Ishikawa (cell line): ENCODE results near the gene FKBP11.

Experiments
- CEBPB ChIP-seq: IDR thresholded peaks from 2 replicates; pipeline ENCODE4 v1.6.1; 2012
- CREB1 ChIP-seq: IDR thresholded peaks from 2 replicates; pipeline ENCODE4 v1.6.1; 2012; ENCODE audit warnings: low read depth
- EGR1 ChIP-seq: IDR thresholded peaks from 2 replicates; pipeline ENCODE4 v1.6.1; 2012
- EP300 ChIP-seq: IDR thresholded peaks from 2 replicates; pipeline ENCODE4 v1.6.1; 2012; ENCODE audit warnings: borderline replicate concordance
- FOXM1 ChIP-seq: IDR thresholded peaks from 2 replicates; pipeline ENCODE4 v1.6.1; 2012; ENCODE audit warnings: low read depth, borderline replicate concordance
- NFIC ChIP-seq: IDR thresholded peaks from 2 replicates; pipeline ENCODE4 v1.6.1; 2012
- RAD21 ChIP-seq: IDR thresholded peaks from 2 replicates; pipeline ENCODE4 v1.6.1; 2012; ENCODE audit warnings: low read depth
- TAF1 ChIP-seq: IDR thresholded peaks from 2 replicates; pipeline ENCODE4 v1.6.1; 2012; ENCODE audit warnings: low read depth, mild to moderate bottlenecking
- TCF12 ChIP-seq: IDR thresholded peaks from 2 replicates; pipeline ENCODE4 v1.6.1; 2012; ENCODE audit warnings: low read depth
- TEAD4 ChIP-seq: IDR thresholded peaks from 2 replicates; pipeline ENCODE4 v1.6.1; 2012
- YY1 ChIP-seq: IDR thresholded peaks from 2 replicates; pipeline ENCODE4 v1.6.1; 2012; ENCODE audit warnings: low read depth
- ZBTB7A ChIP-seq: IDR thresholded peaks from 2 replicates; pipeline ENCODE4 v1.6.1; 2012; ENCODE audit warnings: low read depth
- TF ChIP-seq, protein P1 (sequence below): IDR thresholded peaks from 2 replicates; pipeline ENCODE4 v1.6.1; 2012
- TF ChIP-seq, protein P2 (sequence below): IDR thresholded peaks from 2 replicates; pipeline ENCODE4 v1.6.1; 2012
- TF ChIP-seq, protein P3 (sequence below): IDR thresholded peaks from 2 replicates; pipeline ENCODE4 v1.6.1; 2012; ENCODE audit warnings: low read depth, mild to moderate bottlenecking

Gene FKBP11

GRCh38 chr12:48936379-48936979 is 11.2 kb upstream of the FKBP11 start:
- peak; percentile 66 for TF ChIP-seq RAD21
- TF ChIP-seq, protein P1, sequence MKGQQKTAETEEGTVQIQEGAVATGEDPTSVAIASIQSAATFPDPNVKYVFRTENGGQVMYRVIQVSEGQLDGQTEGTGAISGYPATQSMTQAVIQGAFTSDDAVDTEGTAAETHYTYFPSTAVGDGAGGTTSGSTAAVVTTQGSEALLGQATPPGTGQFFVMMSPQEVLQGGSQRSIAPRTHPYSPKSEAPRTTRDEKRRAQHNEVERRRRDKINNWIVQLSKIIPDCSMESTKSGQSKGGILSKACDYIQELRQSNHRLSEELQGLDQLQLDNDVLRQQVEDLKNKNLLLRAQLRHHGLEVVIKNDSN = no peak

DNA sequence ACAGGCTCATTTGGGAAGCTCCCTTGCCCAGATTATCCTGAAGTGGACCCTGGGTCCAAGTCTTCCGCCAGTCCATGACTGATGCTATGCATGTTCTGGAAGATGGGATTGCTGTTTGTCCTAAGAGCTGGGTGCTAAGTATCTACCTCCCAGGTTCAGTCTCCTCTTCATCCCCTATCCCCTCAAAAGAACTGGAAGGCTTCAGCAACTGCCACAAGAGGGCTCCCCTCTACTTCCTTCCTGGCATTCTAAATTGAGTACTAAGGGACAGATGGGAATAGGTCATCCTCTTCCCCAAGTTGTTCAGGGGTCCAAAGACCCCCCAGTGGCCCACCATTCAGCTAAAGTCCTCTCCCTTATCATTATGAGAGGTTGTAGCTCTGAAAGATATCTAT is 9.0 kb upstream of the FKBP11 start:
- TF ChIP-seq CREB1 (no peak), ZBTB7A (no peak), EGR1 (no peak), RAD21 (peak; percentile 53)

DNA sequence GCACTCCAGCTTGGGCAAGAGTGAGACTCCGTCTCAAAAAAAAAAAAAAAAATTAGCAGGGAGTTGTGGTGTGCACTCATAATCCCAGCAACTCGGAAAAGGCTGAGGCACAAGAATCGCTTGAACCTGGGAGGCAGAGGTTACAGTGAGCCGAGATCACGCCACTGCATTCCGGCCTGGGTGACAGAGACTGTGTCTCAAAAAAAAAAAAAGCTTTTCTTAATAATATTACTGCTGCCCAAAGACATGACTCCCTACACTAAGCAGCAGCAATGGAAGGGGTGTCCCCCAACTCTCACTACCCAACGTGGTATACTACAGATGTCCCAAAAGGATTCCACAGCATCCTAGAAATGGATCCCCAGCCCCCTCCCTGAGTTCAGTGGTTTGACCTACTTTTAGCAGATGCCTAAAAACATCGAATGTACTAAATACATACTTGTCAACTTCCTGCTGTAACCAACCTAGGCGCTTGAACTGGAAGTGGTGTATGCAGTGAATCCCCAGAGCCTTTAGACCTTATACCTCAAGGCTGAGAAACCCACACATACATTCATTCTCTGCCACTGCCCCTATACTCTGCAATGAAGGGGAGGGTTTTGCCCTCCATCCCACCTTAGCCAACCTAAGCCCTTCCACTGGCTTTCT is 8.5 kb upstream of the FKBP11 start:
- TF ChIP-seq, protein P2, sequence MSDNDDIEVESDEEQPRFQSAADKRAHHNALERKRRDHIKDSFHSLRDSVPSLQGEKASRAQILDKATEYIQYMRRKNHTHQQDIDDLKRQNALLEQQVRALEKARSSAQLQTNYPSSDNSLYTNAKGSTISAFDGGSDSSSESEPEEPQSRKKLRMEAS = no peak
- TF ChIP-seq TCF12 (no peak), EGR1 (no peak), CEBPB (no peak)

DNA sequence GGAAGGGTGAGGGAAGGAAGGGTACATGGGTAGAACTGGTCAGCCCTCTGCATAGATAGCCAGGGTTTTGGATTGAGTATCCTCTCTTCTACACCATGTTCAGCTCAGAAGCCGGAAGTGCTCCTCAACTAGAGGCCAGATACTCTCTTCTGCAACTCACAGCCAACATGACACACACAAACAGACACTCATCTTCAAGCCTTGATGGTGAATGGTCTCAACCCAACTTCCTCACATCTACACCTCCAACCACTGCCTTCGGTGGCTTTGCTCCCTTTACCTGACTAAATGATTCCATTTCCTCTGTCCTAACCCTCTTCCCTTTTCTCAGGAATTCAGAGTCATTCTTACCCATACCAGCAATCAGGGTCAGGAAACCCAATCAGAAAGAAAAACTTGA is 7.6 kb upstream of the FKBP11 start:
- no peak for TF ChIP-seq CEBPB
- TF ChIP-seq RAD21 = no peak
- TF ChIP-seq, protein P1 = no peak
- no peak for TF ChIP-seq TCF12
- TF ChIP-seq CREB1 = no peak
- TF ChIP-seq EP300 = no peak
- TF ChIP-seq TAF1 = no peak
- TF ChIP-seq, protein P2 = no peak
- TF ChIP-seq, protein P3, sequence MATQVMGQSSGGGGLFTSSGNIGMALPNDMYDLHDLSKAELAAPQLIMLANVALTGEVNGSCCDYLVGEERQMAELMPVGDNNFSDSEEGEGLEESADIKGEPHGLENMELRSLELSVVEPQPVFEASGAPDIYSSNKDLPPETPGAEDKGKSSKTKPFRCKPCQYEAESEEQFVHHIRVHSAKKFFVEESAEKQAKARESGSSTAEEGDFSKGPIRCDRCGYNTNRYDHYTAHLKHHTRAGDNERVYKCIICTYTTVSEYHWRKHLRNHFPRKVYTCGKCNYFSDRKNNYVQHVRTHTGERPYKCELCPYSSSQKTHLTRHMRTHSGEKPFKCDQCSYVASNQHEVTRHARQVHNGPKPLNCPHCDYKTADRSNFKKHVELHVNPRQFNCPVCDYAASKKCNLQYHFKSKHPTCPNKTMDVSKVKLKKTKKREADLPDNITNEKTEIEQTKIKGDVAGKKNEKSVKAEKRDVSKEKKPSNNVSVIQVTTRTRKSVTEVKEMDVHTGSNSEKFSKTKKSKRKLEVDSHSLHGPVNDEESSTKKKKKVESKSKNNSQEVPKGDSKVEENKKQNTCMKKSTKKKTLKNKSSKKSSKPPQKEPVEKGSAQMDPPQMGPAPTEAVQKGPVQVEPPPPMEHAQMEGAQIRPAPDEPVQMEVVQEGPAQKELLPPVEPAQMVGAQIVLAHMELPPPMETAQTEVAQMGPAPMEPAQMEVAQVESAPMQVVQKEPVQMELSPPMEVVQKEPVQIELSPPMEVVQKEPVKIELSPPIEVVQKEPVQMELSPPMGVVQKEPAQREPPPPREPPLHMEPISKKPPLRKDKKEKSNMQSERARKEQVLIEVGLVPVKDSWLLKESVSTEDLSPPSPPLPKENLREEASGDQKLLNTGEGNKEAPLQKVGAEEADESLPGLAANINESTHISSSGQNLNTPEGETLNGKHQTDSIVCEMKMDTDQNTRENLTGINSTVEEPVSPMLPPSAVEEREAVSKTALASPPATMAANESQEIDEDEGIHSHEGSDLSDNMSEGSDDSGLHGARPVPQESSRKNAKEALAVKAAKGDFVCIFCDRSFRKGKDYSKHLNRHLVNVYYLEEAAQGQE = no peak
- no peak for TF ChIP-seq NFIC
- TF ChIP-seq TEAD4 = no peak
- TF ChIP-seq FOXM1 = no peak
- no peak for TF ChIP-seq YY1
- TF ChIP-seq ZBTB7A = no peak
- TF ChIP-seq EGR1 = no peak

DNA sequence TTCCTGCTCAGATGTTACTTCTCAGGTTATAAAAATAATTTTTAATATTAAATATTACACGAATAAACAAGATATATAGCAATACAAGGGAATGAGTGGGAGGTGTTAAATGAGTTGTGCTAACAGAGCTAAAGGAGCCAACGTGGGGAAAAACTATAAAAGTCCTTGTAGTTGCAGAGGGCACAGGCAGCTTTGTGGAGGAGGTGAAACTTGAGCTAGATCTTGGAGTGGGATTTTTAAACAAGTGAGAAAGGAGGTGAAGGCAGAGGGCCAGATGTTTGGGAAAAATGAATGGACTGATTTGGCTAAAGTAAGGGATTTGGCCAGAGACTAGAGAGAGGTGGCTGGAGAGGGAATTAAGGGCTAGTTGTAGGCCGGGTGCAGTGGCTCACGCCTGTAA is 5.2 kb upstream of the FKBP11 start:
- TF ChIP-seq, protein P1 = no peak
- TF ChIP-seq EGR1 (no peak), NFIC (no peak), YY1 (no peak), RAD21 (no peak), TEAD4 (no peak), ZBTB7A (no peak), CREB1 (no peak), CEBPB (no peak), TCF12 (no peak), FOXM1 (no peak), EP300 (no peak), TAF1 (no peak)
- TF ChIP-seq, protein P2 = no peak
- TF ChIP-seq, protein P3 = no peak

DNA sequence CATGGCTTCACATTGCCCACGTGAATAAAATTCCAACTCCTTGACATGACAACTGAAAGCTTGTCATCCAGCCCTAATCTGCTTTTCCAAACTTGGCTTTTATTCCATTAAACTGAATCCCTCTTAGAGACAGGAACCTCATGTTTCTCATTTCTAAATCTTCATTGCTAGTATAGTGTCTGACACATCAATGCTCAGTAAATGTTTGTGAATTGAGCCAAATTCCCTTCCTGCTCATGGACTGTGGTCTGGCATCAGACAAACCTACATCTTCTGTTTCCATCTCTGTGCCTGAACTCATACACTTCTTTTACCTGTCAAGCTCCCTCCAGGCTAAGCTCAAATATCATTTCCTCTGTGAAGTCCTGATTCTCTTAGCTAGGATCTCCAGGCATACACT is 4.3 kb upstream of the FKBP11 start:
- no peak for TF ChIP-seq NFIC
- TF ChIP-seq RAD21 = no peak
- no peak for TF ChIP-seq TAF1
- no peak for TF ChIP-seq CREB1
- no peak for TF ChIP-seq TEAD4
- no peak for TF ChIP-seq TCF12
- TF ChIP-seq, protein P2 = no peak
- TF ChIP-seq EP300 = no peak
- no peak for TF ChIP-seq FOXM1
- no peak for TF ChIP-seq EGR1
- TF ChIP-seq, protein P3 = no peak
- TF ChIP-seq YY1 = no peak
- TF ChIP-seq, protein P1 = no peak
- no peak for TF ChIP-seq CEBPB
- no peak for TF ChIP-seq ZBTB7A
